Measurements from ENCODE around the gene TRIM50. TPM values are rescaled to one million over a fixed set of nuclear protein-coding genes. Genes with fewer than 3 reads are reported as not detected.

The TRIM50 gene
- total RNA-seq, 1 donor from 2014 or later = not detected

DNA sequence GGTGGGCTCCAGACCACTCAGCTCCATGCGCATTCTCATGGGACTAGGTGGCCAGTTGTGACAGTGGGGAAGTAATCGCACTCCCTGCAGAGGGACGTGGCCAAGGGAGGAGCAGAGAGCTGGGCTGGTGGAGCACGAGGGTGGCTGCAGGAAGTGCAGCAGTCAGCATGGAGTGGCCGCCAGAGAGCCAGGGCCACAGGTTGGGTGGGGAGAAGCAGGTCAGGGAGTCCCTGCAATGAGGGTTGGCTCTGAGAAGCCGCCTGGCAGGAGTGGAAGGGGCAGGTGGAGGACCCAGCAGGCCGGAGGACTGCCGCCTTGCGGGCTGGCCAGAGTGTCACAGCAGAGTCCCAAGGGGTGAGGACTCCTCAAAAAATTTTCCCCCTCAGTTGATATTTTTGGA, 26.3 kb upstream of the TRIM50 start:
- Mint-ChIP-seq H3K36me3 (ENCODE audit: low read depth) (no peaks in the 10 kb centered on the region), H3K4me3 (no peak overlapping the region), H3K27ac (ENCODE audit: unreplicated experiment) (no peak overlapping the region), H3K4me1 (peaks cover 35% of the 10 kb centered on the region), H3K27me3 (ENCODE audit: low read depth) (no peaks in the 10 kb centered on the region), H3K9me3 (no peaks in the 10 kb centered on the region)
- TF ChIP-seq, protein P1, sequence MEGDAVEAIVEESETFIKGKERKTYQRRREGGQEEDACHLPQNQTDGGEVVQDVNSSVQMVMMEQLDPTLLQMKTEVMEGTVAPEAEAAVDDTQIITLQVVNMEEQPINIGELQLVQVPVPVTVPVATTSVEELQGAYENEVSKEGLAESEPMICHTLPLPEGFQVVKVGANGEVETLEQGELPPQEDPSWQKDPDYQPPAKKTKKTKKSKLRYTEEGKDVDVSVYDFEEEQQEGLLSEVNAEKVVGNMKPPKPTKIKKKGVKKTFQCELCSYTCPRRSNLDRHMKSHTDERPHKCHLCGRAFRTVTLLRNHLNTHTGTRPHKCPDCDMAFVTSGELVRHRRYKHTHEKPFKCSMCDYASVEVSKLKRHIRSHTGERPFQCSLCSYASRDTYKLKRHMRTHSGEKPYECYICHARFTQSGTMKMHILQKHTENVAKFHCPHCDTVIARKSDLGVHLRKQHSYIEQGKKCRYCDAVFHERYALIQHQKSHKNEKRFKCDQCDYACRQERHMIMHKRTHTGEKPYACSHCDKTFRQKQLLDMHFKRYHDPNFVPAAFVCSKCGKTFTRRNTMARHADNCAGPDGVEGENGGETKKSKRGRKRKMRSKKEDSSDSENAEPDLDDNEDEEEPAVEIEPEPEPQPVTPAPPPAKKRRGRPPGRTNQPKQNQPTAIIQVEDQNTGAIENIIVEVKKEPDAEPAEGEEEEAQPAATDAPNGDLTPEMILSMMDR (conservative IDR thresholded peaks at IDR 0.05) = no peak
- no peak for DNase-seq (ENCODE audit: low read depth, low spot score)

DNA sequence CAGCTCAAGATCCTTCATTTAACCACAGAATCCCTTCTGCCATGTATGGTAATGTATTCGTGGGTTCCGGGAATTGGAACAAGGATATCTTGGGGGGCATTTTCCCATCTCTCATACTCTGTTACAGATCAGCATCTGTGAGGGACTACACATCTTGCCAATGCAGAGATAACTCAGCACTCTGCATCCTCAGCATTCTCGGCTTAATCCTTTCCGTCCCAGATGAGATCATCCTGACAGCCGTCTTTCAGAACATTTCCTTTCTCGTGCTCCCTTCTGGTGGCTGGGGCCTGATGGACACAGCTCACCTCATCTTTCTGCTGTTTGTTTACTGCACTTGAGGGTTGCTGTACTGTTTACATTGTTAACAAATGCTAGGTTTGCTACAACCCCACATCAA, 25.4 kb upstream of the TRIM50 start:
- Mint-ChIP-seq H3K4me1 (peaks cover 32% of the 10 kb centered on the region), H3K27me3 (ENCODE audit: low read depth) (no peaks in the 10 kb centered on the region), H3K36me3 (ENCODE audit: low read depth) (no peaks in the 10 kb centered on the region), H3K9me3 (no peaks in the 10 kb centered on the region), H3K4me3 (no peak overlapping the region), H3K27ac (ENCODE audit: unreplicated experiment) (no peak overlapping the region)
- TF ChIP-seq, protein P1 (conservative IDR thresholded peaks at IDR 0.05) = no peak
- DNase-seq (ENCODE audit: low read depth, low spot score) = no peak

GRCh38 chr7:73352784-73353183, 24.9 kb upstream of the TRIM50 start:
- Mint-ChIP-seq H3K36me3 (ENCODE audit: low read depth) (no peaks in the 10 kb centered on the region), H3K4me1 (peaks cover 28% of the 10 kb centered on the region), H3K27ac (ENCODE audit: unreplicated experiment) (no peak overlapping the region), H3K4me3 (no peak overlapping the region), H3K9me3 (no peaks in the 10 kb centered on the region), H3K27me3 (ENCODE audit: low read depth) (no peaks in the 10 kb centered on the region)
- no peak for DNase-seq (ENCODE audit: low read depth, low spot score)
- TF ChIP-seq, protein P1 (conservative IDR thresholded peaks at IDR 0.05) = no peak

GRCh38 chr7:73351447-73352167, 23.7 kb upstream of the TRIM50 start:
- TF ChIP-seq, protein P1 (conservative IDR thresholded peaks at IDR 0.05) = no peak
- H3K27me3 Mint-ChIP-seq (ENCODE audit: low read depth) = no peaks in the 10 kb centered on the region
- DNase-seq (ENCODE audit: low read depth, low spot score) = no peak
- no peaks in the 10 kb centered on the region for H3K36me3 Mint-ChIP-seq (ENCODE audit: low read depth)
- no peak overlapping the region for H3K4me3 Mint-ChIP-seq
- H3K4me1 Mint-ChIP-seq = peaks cover 27% of the 10 kb centered on the region
- H3K27ac Mint-ChIP-seq (ENCODE audit: unreplicated experiment) = no peak overlapping the region
- H3K9me3 Mint-ChIP-seq = no peaks in the 10 kb centered on the region

GRCh38 chr7:73350306-73351068, 22.6 kb upstream of the TRIM50 start:
- TF ChIP-seq, protein P1 (conservative IDR thresholded peaks at IDR 0.05) = no peak
- Mint-ChIP-seq H3K4me1 (peaks cover 27% of the 10 kb centered on the region), H3K4me3 (no peak overlapping the region), H3K36me3 (ENCODE audit: low read depth) (no peaks in the 10 kb centered on the region), H3K27ac (ENCODE audit: unreplicated experiment) (peak overlapping the region; percentile 83), H3K9me3 (no peaks in the 10 kb centered on the region), H3K27me3 (ENCODE audit: low read depth) (no peaks in the 10 kb centered on the region)
- no peak for DNase-seq (ENCODE audit: low read depth, low spot score)

Measured in neural crest cell (in vitro differentiated cells).